Caco-2 (cell line): ENCODE data around the gene ATXN1. TPM values are rescaled to one million over a fixed set of nuclear protein-coding genes. Genes with fewer than 3 reads are reported as not detected.

ENCODE experiments used
- BruUV-seq: library from RNA; stranded (reverse); fragments of 400-500 nt; replicated peaks from 2 replicates; lab custom pipeline; 2021; lab: Mats Ljungman, UMichigan
- CTCF ChIA-PET: fragments of 300-600 bp; sonication (Branson Sonifier 250); formaldehyde crosslinking; loops from one replicate; lab custom pipeline; 2022; ENCODE audit warnings: antibody characterized with exemption; lab: Charles Lee
- POLR2A ChIA-PET: fragments of 300-600 bp; sonication (Branson Sonifier 250); formaldehyde crosslinking; loops from one replicate; lab custom pipeline; 2022; ENCODE audit warnings: antibody characterized with exemption; lab: Charles Lee
- DNase-seq, 2 experiments: peaks; one replicate each; pipeline versions ENCODE4 v3.0.0 to v3.0.0-alpha.2; 2020 to 2022
- H3K27me3 ChIP-seq: replicated peaks from 2 replicates; pipeline ENCODE4 v1.6.0; 2011; ENCODE audit warnings: low read length; ENCODE audit not compliant: control insufficient read depth, insufficient read depth
- H3K36me3 ChIP-seq: 2 replicates; pipeline ENCODE4 v1.5.1; 2011; ENCODE audit warnings: low read length; ENCODE audit not compliant: control insufficient read depth, insufficient read depth
- H3K4me1 ChIP-seq: fragments of 250-450 bp; sonication (Bioruptor Pico); 2 replicates; pipeline ENCODE4 v1.5.1; 2020; ENCODE audit warnings: mild to moderate bottlenecking
- H3K4me3 ChIP-seq: 2 replicates; pipeline ENCODE4 v1.5.1; 2011; ENCODE audit warnings: low read depth, mild to moderate bottlenecking, control low read depth, low read length
- H3K9me3 ChIP-seq: fragments of 250-450 bp; sonication (Bioruptor Pico); 2 replicates; pipeline ENCODE4 v1.5.1; 2020; ENCODE audit warnings: mild to moderate bottlenecking, moderate library complexity
- H3K27ac Mint-ChIP-seq: one replicate; pipeline ENCODE4 v1.8.0; 2022; ENCODE audit warnings: mixed read lengths; ENCODE audit not compliant: unreplicated experiment
- H3K27me3 Mint-ChIP-seq: one replicate; pipeline ENCODE4 v1.8.0; 2022; ENCODE audit warnings: mixed read lengths; ENCODE audit not compliant: insufficient read depth, unreplicated experiment
- H3K36me3 Mint-ChIP-seq: one replicate; pipeline ENCODE4 v1.8.0; 2022; ENCODE audit warnings: mild to moderate bottlenecking, mixed read lengths; ENCODE audit not compliant: insufficient read depth, unreplicated experiment
- H3K4me1 Mint-ChIP-seq: one replicate; pipeline ENCODE4 v1.8.0; 2022; ENCODE audit warnings: low read depth, mixed read lengths; ENCODE audit not compliant: unreplicated experiment
- H3K4me3 Mint-ChIP-seq: one replicate; pipeline ENCODE4 v1.8.0; 2022; ENCODE audit warnings: mild to moderate bottlenecking, moderate library complexity, mixed read lengths; ENCODE audit not compliant: unreplicated experiment
- H3K9me3 Mint-ChIP-seq: one replicate; pipeline ENCODE4 v1.8.0; 2022; ENCODE audit warnings: mixed read lengths; ENCODE audit not compliant: unreplicated experiment
- CTCF ChIP-seq, 2 experiments: fragments of 200-600 bp in 1 of 2; IDR thresholded peaks; 1 replicate in 1 of 2; 2 replicates in 1 of 2; pipeline versions ENCODE4 v1.5.1 to v1.8.0; 2011 to 2022; ENCODE audit warnings: antibody characterized with exemption in 1 of 2, control low read depth in 1 of 2, inconsistent platforms in 1 of 2, low read depth in 1 of 2, low read length in 1 of 2, mild to moderate bottlenecking in 1 of 2, moderate library complexity in 1 of 2; ENCODE audit not compliant: insufficient read depth in 1 of 2, severe bottlenecking in 1 of 2, unreplicated experiment in 1 of 2
- intact Hi-C: fragments of 100-400 bp; cut with micrococcal nuclease; formaldehyde crosslinking; loops from one replicate; pipeline ENCODE4 v1.10.0; 2022; ENCODE audit not compliant: unreplicated experiment
- total RNA-seq: library from RNA; stranded (reverse); gene quantifications from 2 replicates; pipeline ENCODE4 v1.2.3, GENCODE V29; 2022

Gene ATXN1
- total RNA-seq, 1 experiment from 2014 or later: 14.2 TPM

GRCh38 chr6:16284472-16284871, 476.8 kb downstream of the ATXN1 start:
- no peaks in the 10 kb centered on the region for H3K27me3 ChIP-seq
- no peak for TF ChIP-seq CTCF (IDR thresholded peaks at IDR 0.05; ENCODE audit: insufficient read depth in 1 of 2, low read depth in 1 of 2, low read length in 1 of 2, severe bottlenecking in 1 of 2, unreplicated experiment in 1 of 2)
- H3K4me3 ChIP-seq: no peak overlapping the region
- no peak for DNase-seq
- Mint-ChIP-seq H3K36me3 (no peaks in the 10 kb centered on the region), H3K4me1 (no peaks in the 10 kb centered on the region), H3K27me3 (no peaks in the 10 kb centered on the region), H3K9me3 (no peaks in the 10 kb centered on the region), H3K4me3 (no peak overlapping the region), H3K27ac (no peak overlapping the region)
- CTCF ChIA-PET: no interaction called here
- intact Hi-C loops: no loop called here
- no peaks in the 10 kb centered on the region for H3K36me3 ChIP-seq
- no peaks in the 10 kb centered on the region for H3K4me1 ChIP-seq
- POLR2A ChIA-PET: interaction anchor here (0.6 kb wide), 1 partner anchor 24 kb away, joined by 3 read pairs; no protein-coding TSS in a partner anchor
- H3K9me3 ChIP-seq: no peaks in the 10 kb centered on the region
- BruUV-seq: no TSS peak

- BruUV-seq: no TSS peak
- POLR2A ChIA-PET: no interaction called here
- H3K9me3 ChIP-seq: no peaks in the 10 kb centered on the region
- Mint-ChIP-seq H3K4me1 (peaks cover 12% of the 10 kb centered on the region), H3K27me3 (no peaks in the 10 kb centered on the region), H3K9me3 (no peaks in the 10 kb centered on the region), H3K27ac (no peak overlapping the region), H3K36me3 (no peaks in the 10 kb centered on the region), H3K4me3 (no peak overlapping the region)
- no peak for TF ChIP-seq CTCF (IDR thresholded peaks at IDR 0.05; ENCODE audit: insufficient read depth in 1 of 2, low read depth in 1 of 2, low read length in 1 of 2, severe bottlenecking in 1 of 2, unreplicated experiment in 1 of 2)
- H3K27me3 ChIP-seq: no peaks in the 10 kb centered on the region
- CTCF ChIA-PET: no interaction called here
- no peaks in the 10 kb centered on the region for H3K36me3 ChIP-seq
- intact Hi-C loops: no loop called here
- peaks cover 10% of the 10 kb centered on the region for H3K4me1 ChIP-seq
- H3K4me3 ChIP-seq: no peak overlapping the region
- DNase-seq: no peak
These were observed 478.9 kb downstream of the ATXN1 start for GRCh38 chr6:16282370-16282769.

GRCh38 chr6:16279243-16279642, 482.0 kb downstream of the ATXN1 start:
- no peak overlapping the region for H3K4me3 ChIP-seq
- no peak overlapping the region for H3K4me3 Mint-ChIP-seq
- peaks cover 19% of the 10 kb centered on the region for H3K4me1 Mint-ChIP-seq
- no peaks in the 10 kb centered on the region for H3K36me3 Mint-ChIP-seq
- no peak for TF ChIP-seq CTCF (IDR thresholded peaks at IDR 0.05; ENCODE audit: insufficient read depth in 1 of 2, low read depth in 1 of 2, low read length in 1 of 2, severe bottlenecking in 1 of 2, unreplicated experiment in 1 of 2)
- CTCF ChIA-PET: no interaction called here
- H3K9me3 Mint-ChIP-seq: no peaks in the 10 kb centered on the region
- BruUV-seq: no TSS peak
- no peaks in the 10 kb centered on the region for H3K36me3 ChIP-seq
- no peaks in the 10 kb centered on the region for H3K27me3 Mint-ChIP-seq
- no peak overlapping the region for H3K27ac Mint-ChIP-seq
- DNase-seq: no peak
- peaks cover 17% of the 10 kb centered on the region for H3K4me1 ChIP-seq
- POLR2A ChIA-PET: no interaction called here
- H3K27me3 ChIP-seq: no peaks in the 10 kb centered on the region
- intact Hi-C loops: no loop called here
- H3K9me3 ChIP-seq: no peaks in the 10 kb centered on the region
